ENCODE results near the gene SWAP70.

GRCh38 chr11:9802291-9802861, 138.5 kb downstream of the SWAP70 start:
- TF ChIP-seq CTCF (conservative IDR thresholded peaks at IDR 0.05 in 1 of 2, IDR thresholded peaks at IDR 0.05 in 1 of 2; ENCODE audit: extremely low read depth in 1 of 2, insufficient read depth in 1 of 2, low read depth in 1 of 2, low read length in 2 of 2) (no peak), EZH2 (IDR thresholded peaks at IDR 0.05; ENCODE audit: borderline replicate concordance, low read length) (no peak)

All from mammary epithelial cell (primary cell).